GM23338 (cell line): ENCODE results near the gene KIF3C. TPM values are rescaled to one million over a fixed set of nuclear protein-coding genes. Genes with fewer than 3 reads are reported as not detected.

Experiments
- ATAC-seq: fragments of 200-7000 bp; cut with Tn5 transposase; 3 replicates; pipeline ENCODE4 v1.9.1; 2020
- DNase-seq: peaks from one replicate; pipeline ENCODE4 v3.0.0-alpha.2; 2015; ENCODE audit warnings: low spot score
- H2AFZ ChIP-seq: fragments of 200-600 bp; sonication (generic); 2 replicates; pipeline ENCODE4 v1.8.0; 2016; ENCODE audit warnings: antibody characterized with exemption, mild to moderate bottlenecking, moderate library complexity
- H3F3A ChIP-seq: fragments of 200-600 bp; sonication (generic); replicated peaks from 2 replicates; pipeline ENCODE4 v1.8.0; 2017; ENCODE audit warnings: antibody characterized with exemption, mixed run types, low read depth
- H3K27ac ChIP-seq: fragments of 200-600 bp; sonication (generic); 2 replicates; pipeline ENCODE4 v1.6.1; 2016; ENCODE audit warnings: low read depth
- H3K27me3 ChIP-seq: fragments of 200-600 bp; sonication (generic); 2 replicates; pipeline ENCODE4 v1.8.0; 2016; ENCODE audit warnings: mild to moderate bottlenecking, mixed run types, moderate library complexity; ENCODE audit not compliant: insufficient read depth
- H3K36me3 ChIP-seq: fragments of 200-600 bp; sonication (generic); 2 replicates; pipeline ENCODE4 v1.8.0; 2016; ENCODE audit warnings: mild to moderate bottlenecking; ENCODE audit not compliant: insufficient read depth
- H3K4me1 ChIP-seq: fragments of 200-600 bp; sonication (generic); 2 replicates; pipeline ENCODE4 v1.8.0; 2016; ENCODE audit warnings: mild to moderate bottlenecking, moderate library complexity; ENCODE audit not compliant: insufficient read depth
- H3K4me2 ChIP-seq: fragments of 200-600 bp; sonication (generic); 2 replicates; pipeline ENCODE4 v1.7.1; 2017; ENCODE audit warnings: mixed run types
- H3K4me3 ChIP-seq: fragments of 200-600 bp; sonication (generic); 2 replicates; pipeline ENCODE4 v1.6.1; 2016; ENCODE audit warnings: mixed run types
- H3K79me2 ChIP-seq: fragments of 200-600 bp; sonication (generic); replicated peaks from 2 replicates; pipeline ENCODE4 v1.8.0; 2017; ENCODE audit warnings: mild to moderate bottlenecking; ENCODE audit not compliant: insufficient read depth
- H3K9me2 ChIP-seq: fragments of 200-600 bp; sonication (generic); 2 replicates; pipeline ENCODE4 v1.8.0; 2017; ENCODE audit not compliant: insufficient read depth
- H4K20me1 ChIP-seq: fragments of 200-600 bp; sonication (generic); replicated peaks from 2 replicates; pipeline ENCODE4 v1.8.0; 2017; ENCODE audit warnings: mild to moderate bottlenecking; ENCODE audit not compliant: insufficient read depth
- H3K27ac Mint-ChIP-seq: 2 replicates; pipeline ENCODE4 v1.8.0; 2020; ENCODE audit warnings: inconsistent platforms, mild to moderate bottlenecking, moderate library complexity, mixed read lengths
- H3K27me3 Mint-ChIP-seq: 3 replicates; pipeline ENCODE4 v1.8.0; 2022; ENCODE audit warnings: low read depth, mild to moderate bottlenecking, moderate library complexity, mixed read lengths, inconsistent platforms; ENCODE audit not compliant: insufficient read depth, poor library complexity
- H3K36me3 Mint-ChIP-seq: 3 replicates; pipeline ENCODE4 v1.8.0; 2021; ENCODE audit warnings: low read depth, mild to moderate bottlenecking, inconsistent platforms, moderate library complexity, mixed read lengths
- H3K4me1 Mint-ChIP-seq: 3 replicates; pipeline ENCODE4 v1.8.0; 2020; ENCODE audit warnings: mild to moderate bottlenecking, inconsistent platforms, mixed read lengths
- H3K4me3 Mint-ChIP-seq: 3 replicates; pipeline ENCODE4 v1.8.0; 2021; ENCODE audit warnings: moderate library complexity, mild to moderate bottlenecking, inconsistent platforms, mixed read lengths
- H3K9me3 Mint-ChIP-seq: 3 replicates; pipeline ENCODE4 v1.8.0; 2020; ENCODE audit warnings: moderate library complexity, mild to moderate bottlenecking, inconsistent platforms, mixed read lengths
- CREB1 ChIP-seq: fragments of 250-450 bp; sonication (Bioruptor Pico); IDR thresholded peaks from 2 replicates; pipeline ENCODE4 v1.5.0; 2020; ENCODE audit warnings: low read depth, mild to moderate bottlenecking, moderate library complexity
- EZH2 ChIP-seq: fragments of 200-600 bp; sonication (generic); IDR thresholded peaks from one replicate; pipeline ENCODE4 v1.8.0; 2017; ENCODE audit warnings: antibody characterized with exemption, mild to moderate bottlenecking, low read depth; ENCODE audit not compliant: unreplicated experiment
- EZH2phosphoT487 ChIP-seq: fragments of 200-600 bp; sonication (generic); IDR thresholded peaks from one replicate; pipeline ENCODE4 v1.8.1; 2018; ENCODE audit warnings: antibody characterized with exemption; ENCODE audit not compliant: unreplicated experiment
- ZNF331 ChIP-seq: fragments of 250-450 bp; sonication (Bioruptor Pico); IDR thresholded peaks from 2 replicates; pipeline ENCODE4 v1.5.0; 2020; ENCODE audit warnings: low read depth, mild to moderate bottlenecking, moderate library complexity
- polyA plus RNA-seq: library from polyadenylated mRNA; unstranded; fragments of >200 nt; fragmentation: Nextera tagmentation; extraction: Ambion mirVana; gene quantifications from 2 replicates; pipeline ENCODE4 v1.2.1, GENCODE V29; 2016
- total RNA-seq: library from RNA; depleted of rRNA; stranded (reverse); fragments of >200 nt; shearing (Covaris generic); gene quantifications from 2 replicates; pipeline ENCODE4 v1.2.3, GENCODE V29; 2014
- TF ChIP-seq, protein P1 (sequence below), 2 experiments: fragments of 200-600 bp in 1 of 2; sonication (generic) in 1 of 2; conservative IDR thresholded peaks; 2 replicates each; pipeline versions ENCODE4 v1.5.1 to v1.6.1; 2016 to 2017; ENCODE audit warnings: antibody characterized with exemption in 2 of 2, low read depth in 2 of 2, mild to moderate bottlenecking in 2 of 2, moderate library complexity in 1 of 2
- TF ChIP-seq, protein P2 (sequence below): IDR thresholded peaks from 2 replicates; pipeline ENCODE4 v1.6.1; 2016; ENCODE audit warnings: antibody characterized with exemption
- TF ChIP-seq, protein P3 (sequence below): IDR thresholded peaks from one replicate; pipeline ENCODE4 v1.6.1; 2018; ENCODE audit warnings: antibody characterized with exemption; ENCODE audit not compliant: unreplicated experiment

KIF3C gene
- total and polyA plus RNA-seq, 2 experiments from 2014 or later, result 14.9 to 40.0 TPM

DNA sequence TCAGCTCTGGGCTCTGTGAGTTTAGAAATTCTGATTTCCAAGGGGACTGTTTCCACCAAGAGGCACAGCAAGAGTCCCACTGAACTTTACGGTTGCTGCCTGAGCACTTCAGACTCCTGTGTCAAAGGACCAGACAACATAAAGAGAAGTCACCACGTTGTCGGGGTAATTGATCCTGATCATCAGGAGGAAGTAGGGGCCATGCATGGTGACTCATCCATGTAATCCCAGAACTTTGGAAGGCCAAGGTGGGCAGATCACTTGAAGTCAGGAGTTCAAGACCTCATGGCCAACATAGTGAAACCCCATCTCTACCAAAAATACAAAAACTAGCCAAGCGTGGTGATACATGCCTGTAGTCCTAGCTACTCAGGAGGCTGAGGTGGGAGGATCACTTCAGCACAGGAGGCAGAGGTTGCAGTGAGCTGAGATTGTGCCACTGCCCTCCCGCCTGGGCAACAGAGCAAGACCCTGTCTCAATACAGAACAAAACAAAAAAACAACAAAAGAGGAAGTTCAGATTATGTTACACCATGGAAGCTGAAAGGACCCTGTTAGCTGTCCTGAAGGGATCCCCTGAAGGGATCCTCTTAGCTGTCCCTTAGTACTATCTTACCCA lies 94.6 kb downstream of the KIF3C start:
- no peak overlapping the region for H3K4me3 Mint-ChIP-seq
- no peak overlapping the region; the same call in 1 of the 2 replicates for H2AFZ ChIP-seq
- no peaks in the 10 kb centered on the region for H3K36me3 ChIP-seq
- no peak overlapping the region for H3K27ac Mint-ChIP-seq
- H3K27ac ChIP-seq, result no peak overlapping the region
- H3K79me2 ChIP-seq, result no peaks in the 10 kb centered on the region
- H3K4me1 ChIP-seq, result no peaks in the 10 kb centered on the region
- no peaks in the 10 kb centered on the region for H3K4me1 Mint-ChIP-seq
- TF ChIP-seq, protein P1, sequence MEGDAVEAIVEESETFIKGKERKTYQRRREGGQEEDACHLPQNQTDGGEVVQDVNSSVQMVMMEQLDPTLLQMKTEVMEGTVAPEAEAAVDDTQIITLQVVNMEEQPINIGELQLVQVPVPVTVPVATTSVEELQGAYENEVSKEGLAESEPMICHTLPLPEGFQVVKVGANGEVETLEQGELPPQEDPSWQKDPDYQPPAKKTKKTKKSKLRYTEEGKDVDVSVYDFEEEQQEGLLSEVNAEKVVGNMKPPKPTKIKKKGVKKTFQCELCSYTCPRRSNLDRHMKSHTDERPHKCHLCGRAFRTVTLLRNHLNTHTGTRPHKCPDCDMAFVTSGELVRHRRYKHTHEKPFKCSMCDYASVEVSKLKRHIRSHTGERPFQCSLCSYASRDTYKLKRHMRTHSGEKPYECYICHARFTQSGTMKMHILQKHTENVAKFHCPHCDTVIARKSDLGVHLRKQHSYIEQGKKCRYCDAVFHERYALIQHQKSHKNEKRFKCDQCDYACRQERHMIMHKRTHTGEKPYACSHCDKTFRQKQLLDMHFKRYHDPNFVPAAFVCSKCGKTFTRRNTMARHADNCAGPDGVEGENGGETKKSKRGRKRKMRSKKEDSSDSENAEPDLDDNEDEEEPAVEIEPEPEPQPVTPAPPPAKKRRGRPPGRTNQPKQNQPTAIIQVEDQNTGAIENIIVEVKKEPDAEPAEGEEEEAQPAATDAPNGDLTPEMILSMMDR (conservative IDR thresholded peaks at IDR 0.05; ENCODE audit: low read depth in 2 of 2), result no peak
- TF ChIP-seq, protein P2, sequence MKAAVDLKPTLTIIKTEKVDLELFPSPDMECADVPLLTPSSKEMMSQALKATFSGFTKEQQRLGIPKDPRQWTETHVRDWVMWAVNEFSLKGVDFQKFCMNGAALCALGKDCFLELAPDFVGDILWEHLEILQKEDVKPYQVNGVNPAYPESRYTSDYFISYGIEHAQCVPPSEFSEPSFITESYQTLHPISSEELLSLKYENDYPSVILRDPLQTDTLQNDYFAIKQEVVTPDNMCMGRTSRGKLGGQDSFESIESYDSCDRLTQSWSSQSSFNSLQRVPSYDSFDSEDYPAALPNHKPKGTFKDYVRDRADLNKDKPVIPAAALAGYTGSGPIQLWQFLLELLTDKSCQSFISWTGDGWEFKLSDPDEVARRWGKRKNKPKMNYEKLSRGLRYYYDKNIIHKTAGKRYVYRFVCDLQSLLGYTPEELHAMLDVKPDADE, result no peak
- no peak for TF ChIP-seq CREB1
- no peaks in the 10 kb centered on the region; the same call in 1 of the 2 replicates for H4K20me1 ChIP-seq
- no peak overlapping the region for H3K4me3 ChIP-seq
- no peak overlapping the region for H3K4me2 ChIP-seq
- H3K36me3 Mint-ChIP-seq, result no peaks in the 10 kb centered on the region
- ATAC-seq (no peak), DNase-seq (no peak)
- no peaks in the 10 kb centered on the region for H3K9me2 ChIP-seq
- no peaks in the 10 kb centered on the region; the same call in 2 of the 3 replicates for H3K9me3 Mint-ChIP-seq
- H3K27me3 ChIP-seq, result no peaks in the 10 kb centered on the region
- no peaks in the 10 kb centered on the region for H3F3A ChIP-seq
- peaks cover 7% of the 10 kb centered on the region for H3K27me3 Mint-ChIP-seq

DNA sequence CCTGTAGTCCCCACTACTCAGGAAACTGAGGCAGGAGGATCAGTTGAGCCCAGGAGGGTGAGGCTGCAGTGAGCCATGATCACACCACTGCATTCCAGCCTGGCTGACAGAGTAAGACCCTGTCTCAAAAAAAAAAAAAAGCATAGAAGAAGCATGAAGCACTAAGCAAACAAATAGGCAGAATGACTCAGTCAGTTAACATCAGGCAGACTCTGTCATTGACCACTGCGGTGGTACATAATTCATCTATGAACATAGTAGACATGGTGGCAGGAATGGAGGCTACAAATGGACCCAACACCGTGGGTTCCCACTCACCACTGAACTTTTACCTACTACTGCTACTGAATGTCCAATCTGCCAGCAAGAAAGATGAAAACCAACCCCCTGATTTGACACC lies 96.4 kb downstream of the KIF3C start:
- H3K27me3 Mint-ChIP-seq, result peaks cover 1% of the 10 kb centered on the region
- no peak for DNase-seq
- ATAC-seq, result no peak
- TF ChIP-seq EZH2phosphoT487 (no peak), EZH2 (no peak), ZNF331 (CRISPR knock-in tag) (no peak), CREB1 (no peak)
- TF ChIP-seq, protein P1 (conservative IDR thresholded peaks at IDR 0.05; ENCODE audit: low read depth in 2 of 2), result no peak
- TF ChIP-seq, protein P3, sequence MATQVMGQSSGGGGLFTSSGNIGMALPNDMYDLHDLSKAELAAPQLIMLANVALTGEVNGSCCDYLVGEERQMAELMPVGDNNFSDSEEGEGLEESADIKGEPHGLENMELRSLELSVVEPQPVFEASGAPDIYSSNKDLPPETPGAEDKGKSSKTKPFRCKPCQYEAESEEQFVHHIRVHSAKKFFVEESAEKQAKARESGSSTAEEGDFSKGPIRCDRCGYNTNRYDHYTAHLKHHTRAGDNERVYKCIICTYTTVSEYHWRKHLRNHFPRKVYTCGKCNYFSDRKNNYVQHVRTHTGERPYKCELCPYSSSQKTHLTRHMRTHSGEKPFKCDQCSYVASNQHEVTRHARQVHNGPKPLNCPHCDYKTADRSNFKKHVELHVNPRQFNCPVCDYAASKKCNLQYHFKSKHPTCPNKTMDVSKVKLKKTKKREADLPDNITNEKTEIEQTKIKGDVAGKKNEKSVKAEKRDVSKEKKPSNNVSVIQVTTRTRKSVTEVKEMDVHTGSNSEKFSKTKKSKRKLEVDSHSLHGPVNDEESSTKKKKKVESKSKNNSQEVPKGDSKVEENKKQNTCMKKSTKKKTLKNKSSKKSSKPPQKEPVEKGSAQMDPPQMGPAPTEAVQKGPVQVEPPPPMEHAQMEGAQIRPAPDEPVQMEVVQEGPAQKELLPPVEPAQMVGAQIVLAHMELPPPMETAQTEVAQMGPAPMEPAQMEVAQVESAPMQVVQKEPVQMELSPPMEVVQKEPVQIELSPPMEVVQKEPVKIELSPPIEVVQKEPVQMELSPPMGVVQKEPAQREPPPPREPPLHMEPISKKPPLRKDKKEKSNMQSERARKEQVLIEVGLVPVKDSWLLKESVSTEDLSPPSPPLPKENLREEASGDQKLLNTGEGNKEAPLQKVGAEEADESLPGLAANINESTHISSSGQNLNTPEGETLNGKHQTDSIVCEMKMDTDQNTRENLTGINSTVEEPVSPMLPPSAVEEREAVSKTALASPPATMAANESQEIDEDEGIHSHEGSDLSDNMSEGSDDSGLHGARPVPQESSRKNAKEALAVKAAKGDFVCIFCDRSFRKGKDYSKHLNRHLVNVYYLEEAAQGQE, result no peak

More for the DNA sequence above, 96.4 kb downstream of the KIF3C start:
- Mint-ChIP-seq H3K27ac (no peak overlapping the region), H3K4me1 (no peaks in the 10 kb centered on the region; the same call in 2 of the 3 replicates), H3K4me3 (no peak overlapping the region), H3K36me3 (no peaks in the 10 kb centered on the region), H3K9me3 (no peaks in the 10 kb centered on the region; the same call in 2 of the 3 replicates)
- Histone ChIP-seq H3F3A (no peaks in the 10 kb centered on the region), H3K27me3 (no peaks in the 10 kb centered on the region), H3K4me3 (no peak overlapping the region), H3K36me3 (no peaks in the 10 kb centered on the region), H3K4me2 (no peak overlapping the region), H3K9me2 (no peaks in the 10 kb centered on the region), H2AFZ (no peak overlapping the region), H3K4me1 (no peaks in the 10 kb centered on the region), H3K79me2 (no peaks in the 10 kb centered on the region), H3K27ac (no peak overlapping the region), H4K20me1 (no peaks in the 10 kb centered on the region; the same call in 1 of the 2 replicates)
